Heart left ventricle (tissue), 16 donors: ENCODE measurements around the gene CRISPLD2. TPM values are rescaled to one million over a fixed set of nuclear protein-coding genes. Genes with fewer than 3 reads are reported as not detected.
A peak's percentile ranks its signal among the peaks of the same experiment; 100 is the strongest.

Experiments
- ATAC-seq, 4 donors: fragments of 200-7000 bp; cut with Tn5 transposase; one replicate each; pipeline ENCODE4 v1.9.1; 2020 to 2022; ENCODE audit warnings: moderate library complexity in 4 of 4, mild to moderate bottlenecking in 3 of 4, moderate number of reproducible peaks in 1 of 4
- DNase-seq, 5 donors: peaks; one replicate each; pipeline ENCODE4 v3.0.0-alpha.2; 2020
- H3K27ac ChIP-seq, 12 donors: fragments of 200-600 bp; sonication (generic) in 4 of 12; one replicate each; pipeline versions ENCODE4 v1.5.0 to v1.8.0; 2016 to 2022; ENCODE audit warnings: mild to moderate bottlenecking in 2 of 12
- H3K27me3 ChIP-seq, 9 donors: fragments of 200-600 bp; sonication (generic) in 2 of 9; one replicate each; pipeline versions ENCODE4 v1.5.1 to v1.8.0; 2016 to 2022; ENCODE audit warnings: mild to moderate bottlenecking in 3 of 9
- H3K36me3 ChIP-seq, 9 donors: fragments of 200-600 bp; sonication (generic) in 2 of 9; one replicate each; pipeline versions ENCODE4 v1.5.0 to v1.8.0; 2018 to 2022; ENCODE audit warnings: mild to moderate bottlenecking in 2 of 9
- H3K4me1 ChIP-seq, 12 donors: fragments of 200-600 bp; sonication (generic) in 4 of 12; one replicate each; pipeline versions ENCODE4 v1.5.0 to v1.8.0; 2016 to 2022; ENCODE audit warnings: mild to moderate bottlenecking in 3 of 12
- H3K4me3 ChIP-seq, 12 donors: fragments of 200-600 bp; sonication (generic) in 4 of 12; one replicate each; pipeline versions ENCODE4 v1.5.0 to v1.8.0; 2017 to 2022; ENCODE audit warnings: mild to moderate bottlenecking in 9 of 12, moderate library complexity in 4 of 12
- H3K9me3 ChIP-seq, 12 donors: fragments of 200-600 bp; sonication (generic) in 4 of 12; one replicate each; pipeline versions ENCODE4 v1.5.0 to v1.8.0; 2016 to 2022; ENCODE audit warnings: mild to moderate bottlenecking in 1 of 12
- POLR2A ChIP-seq, 2 donors: fragments of 450-650 bp; IDR thresholded peaks; one replicate each; pipeline ENCODE4 v1.6.1; 2017; ENCODE audit warnings: antibody characterized with exemption in 2 of 2, mild to moderate bottlenecking in 2 of 2, moderate library complexity in 2 of 2
- WGBS, 4 donors: extraction: QIAGEN DNeasy Blood & Tissue Kit in 2 of 4; methylation state at CpG; one replicate each; pipeline versions ENCODE4 v1.1.5 to v1.1.7; 2013 to 2018; 5-methylcytosine and 5-hydroxymethylcytosine counted together
- intact Hi-C, 10 donors: fragments of 100-400 bp; cut with DNase I; formaldehyde crosslinking; loops; one replicate each; pipeline versions ENCODE4 v1.11.1 to v1.14.2; 2022
- polyA plus RNA-seq, 2 donors: library from polyadenylated mRNA; stranded (reverse); fragments of 200-250 nt; gene quantifications; one replicate each; pipeline ENCODE4 v1.2.3, GENCODE V29; 2013
- total RNA-seq, 9 donors: library from RNA; depleted of rRNA in 2 of 9; stranded (reverse); fragments of >200 nt in 2 of 9; fragmentation: NEBNext Ultra II Directional in 3 of 9; extraction: Animal tissue kit (Norgen Biotek cat#: 25700) in 3 of 9; gene quantifications; one replicate each; pipeline versions ENCODE4 v1.1.0 to v1.2.4, GENCODE V29; 2016 to 2023
- TF ChIP-seq, protein P1 (sequence below), 12 donors: fragments of 200-600 bp; sonication (generic) in 4 of 12; IDR thresholded peaks; one replicate each; pipeline versions ENCODE4 v1.5.0 to v1.8.0; 2018 to 2022; ENCODE audit warnings: antibody characterized with exemption in 12 of 12, mild to moderate bottlenecking in 5 of 12
- donor health status: ischemic (EF 13 %, LVEDD 7.1; RV severe dilation, severe dysfunction).
- donor health status: healthy with polysubstance abuse.
- donor health status: DM: no; HTN: yes; CAD: no.
- donor health status: DM: no; HTN: no; CAD: no.
- donor health status: ischemic (EF 25% LVEDD 6.9; RV normal size, moderate dysfunction).
- donor health status: ischemic (EF 25% LVEDD 5.7; RV mildly dilated, moderate dysfunction).
- donor health status: healthy.
- donor health status: DM: yes; HTN: yes; CAD: no.
- donor health status: ischemic (EF 35%, LVEDD 5.7; RV mildly dilated, moderate dysfunction).
- donor health status: nonischemic (EF 11% LVEDD 7.7; RV severe dilation, severe dysfunction).
- donor health status: DM: yes; HTN: yes; CAD: no.
- donor health status: PGD.
- donor health status: ischemic (EF 29% LVEDD 5.4; RV normal size, mild dysfunction).
- donor health status: nonischemic (EF 23%, LVEDD 6.1; RV moderate dilation, normal function).

CRISPLD2 gene
- total and polyA plus RNA-seq, 11 donors: 8.0 to 153 (median 12.9) TPM

DNA sequence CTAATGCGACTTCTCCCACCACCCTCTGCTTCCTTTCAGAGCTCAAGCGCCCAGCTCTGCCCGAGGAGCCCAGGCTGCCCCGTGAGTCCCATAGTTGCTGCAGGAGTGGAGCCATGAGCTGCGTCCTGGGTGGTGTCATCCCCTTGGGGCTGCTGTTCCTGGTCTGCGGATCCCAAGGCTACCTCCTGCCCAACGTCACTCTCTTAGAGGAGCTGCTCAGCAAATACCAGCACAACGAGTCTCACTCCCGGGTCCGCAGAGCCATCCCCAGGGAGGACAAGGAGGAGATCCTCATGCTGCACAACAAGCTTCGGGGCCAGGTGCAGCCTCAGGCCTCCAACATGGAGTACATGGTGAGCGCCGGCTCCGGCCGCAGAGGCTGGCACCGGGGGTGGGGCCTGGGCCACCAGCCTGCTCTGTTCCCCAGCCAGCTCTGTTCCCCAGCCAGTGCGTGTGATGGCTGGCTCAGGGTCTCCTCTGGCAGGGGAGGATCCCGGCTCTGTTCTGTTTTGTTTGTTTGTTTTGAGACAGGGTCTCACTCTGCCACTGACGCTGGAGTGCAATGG, 18.7 kb downstream of the CRISPLD2 start:
- peak overlapping the region in 5 of 12 donors; percentile 5 to 97 (median 25) for H3K27ac ChIP-seq
- peaks cover 0 to 54% (median 16%) of the 10 kb centered on the region in 12 donors for H3K4me1 ChIP-seq
- no peaks in the 10 kb centered on the region for H3K9me3 ChIP-seq
- intact Hi-C loops: loop anchor here in 2 of 10 donors (5.0 to 10.0 kb wide), 2 partner anchors 44 to 86 kb away; no protein-coding TSS in a partner anchor
- peaks cover 0 to 13% (median 3%) of the 10 kb centered on the region in 9 donors for H3K27me3 ChIP-seq
- peak in 1 of 5 donors; percentile 29 for DNase-seq
- TF ChIP-seq POLR2A (IDR thresholded peaks at IDR 0.05): no peak
- TF ChIP-seq, protein P1, sequence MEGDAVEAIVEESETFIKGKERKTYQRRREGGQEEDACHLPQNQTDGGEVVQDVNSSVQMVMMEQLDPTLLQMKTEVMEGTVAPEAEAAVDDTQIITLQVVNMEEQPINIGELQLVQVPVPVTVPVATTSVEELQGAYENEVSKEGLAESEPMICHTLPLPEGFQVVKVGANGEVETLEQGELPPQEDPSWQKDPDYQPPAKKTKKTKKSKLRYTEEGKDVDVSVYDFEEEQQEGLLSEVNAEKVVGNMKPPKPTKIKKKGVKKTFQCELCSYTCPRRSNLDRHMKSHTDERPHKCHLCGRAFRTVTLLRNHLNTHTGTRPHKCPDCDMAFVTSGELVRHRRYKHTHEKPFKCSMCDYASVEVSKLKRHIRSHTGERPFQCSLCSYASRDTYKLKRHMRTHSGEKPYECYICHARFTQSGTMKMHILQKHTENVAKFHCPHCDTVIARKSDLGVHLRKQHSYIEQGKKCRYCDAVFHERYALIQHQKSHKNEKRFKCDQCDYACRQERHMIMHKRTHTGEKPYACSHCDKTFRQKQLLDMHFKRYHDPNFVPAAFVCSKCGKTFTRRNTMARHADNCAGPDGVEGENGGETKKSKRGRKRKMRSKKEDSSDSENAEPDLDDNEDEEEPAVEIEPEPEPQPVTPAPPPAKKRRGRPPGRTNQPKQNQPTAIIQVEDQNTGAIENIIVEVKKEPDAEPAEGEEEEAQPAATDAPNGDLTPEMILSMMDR (IDR thresholded peaks at IDR 0.05): no peak
- no peak overlapping the region for H3K4me3 ChIP-seq
- no peak for ATAC-seq
- WGBS, 4 donors: 78 to 85% (median 82%) methylated on average over 12 to 19 of the region's 19 CpGs
- H3K36me3 ChIP-seq: peaks cover 0 to 20% (median 0%) of the 10 kb centered on the region in 9 donors

DNA sequence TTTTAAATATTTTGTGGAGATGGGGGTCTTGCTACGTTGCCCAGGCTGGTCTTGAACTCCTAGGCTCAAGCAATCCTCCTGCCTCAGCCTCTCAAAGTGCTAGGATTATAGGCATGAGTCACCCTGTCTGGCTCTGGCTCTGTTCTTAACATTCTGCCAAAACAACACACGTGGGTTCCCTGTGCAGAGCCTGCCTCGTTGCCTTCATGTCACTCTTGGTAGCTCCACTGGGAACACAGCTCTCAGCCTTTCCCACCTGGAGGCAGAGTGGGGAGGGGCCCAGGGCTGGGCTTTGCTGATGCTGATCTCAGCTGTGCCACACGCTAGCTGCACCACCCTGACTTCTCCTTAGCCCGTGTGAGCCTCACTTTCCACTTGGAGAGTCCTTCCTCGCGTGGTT, 19.3 kb downstream of the CRISPLD2 start:
- H3K36me3 ChIP-seq: peaks cover 0 to 20% (median 0%) of the 10 kb centered on the region in 9 donors
- peak in 1 of 5 donors; percentile 36 for DNase-seq
- peak in 2 of 4 donors; percentile 15 to 37 for ATAC-seq
- 55 to 70% (median 66%) methylated on average over 7 of the region's 7 CpGs for WGBS, 4 donors
- H3K4me3 ChIP-seq: no peak overlapping the region
- H3K9me3 ChIP-seq: no peaks in the 10 kb centered on the region
- peaks cover 0 to 54% (median 14%) of the 10 kb centered on the region in 12 donors for H3K4me1 ChIP-seq
- H3K27me3 ChIP-seq: peaks cover 0 to 13% (median 3%) of the 10 kb centered on the region in 9 donors
- intact Hi-C loops: loop anchor here in 2 of 10 donors (5.0 to 10.0 kb wide), 2 partner anchors 43 to 86 kb away; no protein-coding TSS in a partner anchor
- peak overlapping the region in 3 of 12 donors; percentile 5 to 97 (median 18) for H3K27ac ChIP-seq
- TF ChIP-seq POLR2A (IDR thresholded peaks at IDR 0.05): no peak
- TF ChIP-seq, protein P1 (IDR thresholded peaks at IDR 0.05): no peak

DNA sequence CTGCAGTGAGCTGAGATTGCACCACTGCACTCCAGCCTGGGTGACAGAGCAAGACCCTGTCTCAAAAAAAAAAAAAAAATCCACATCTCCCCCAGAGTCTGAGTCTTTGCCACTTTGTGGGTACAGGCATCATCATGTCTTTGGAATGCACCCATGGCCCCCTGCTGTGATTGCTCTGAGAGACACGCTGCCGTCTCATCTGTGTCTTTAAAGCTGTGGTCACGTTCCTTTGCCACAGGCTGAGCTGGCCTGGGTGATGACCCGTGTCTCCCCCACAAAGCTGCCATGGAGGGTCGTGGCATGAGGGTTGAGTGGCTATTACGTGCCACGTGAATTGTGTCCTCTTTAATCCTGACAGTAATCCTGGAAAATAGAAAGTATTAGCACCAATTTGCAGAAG, 20.2 kb downstream of the CRISPLD2 start:
- H3K9me3 ChIP-seq: no peaks in the 10 kb centered on the region
- peaks cover 0 to 20% (median 3%) of the 10 kb centered on the region in 9 donors for H3K36me3 ChIP-seq
- TF ChIP-seq POLR2A (IDR thresholded peaks at IDR 0.05): no peak
- TF ChIP-seq, protein P1 (IDR thresholded peaks at IDR 0.05): no peak
- peak overlapping the region in 1 of 12 donors; percentile 97 for H3K27ac ChIP-seq
- peaks cover 0 to 13% (median 3%) of the 10 kb centered on the region in 9 donors for H3K27me3 ChIP-seq
- intact Hi-C loops: loop anchor here in 2 of 10 donors (5.0 to 10.0 kb wide), 2 partner anchors 42 to 85 kb away; no protein-coding TSS in a partner anchor
- peaks cover 0 to 47% (median 14%) of the 10 kb centered on the region in 12 donors for H3K4me1 ChIP-seq
- WGBS, 4 donors: 68 to 89% (median 79%) methylated on average over 5 to 7 of the region's 7 CpGs
- ATAC-seq (no peak), DNase-seq (no peak)
- no peak overlapping the region for H3K4me3 ChIP-seq
